ENCODE results near the gene ANGPTL2.

GRCh38 chr9:127162864-127163365, 40.5 kb upstream of the ANGPTL2 start:
- TF ChIP-seq, protein P1, sequence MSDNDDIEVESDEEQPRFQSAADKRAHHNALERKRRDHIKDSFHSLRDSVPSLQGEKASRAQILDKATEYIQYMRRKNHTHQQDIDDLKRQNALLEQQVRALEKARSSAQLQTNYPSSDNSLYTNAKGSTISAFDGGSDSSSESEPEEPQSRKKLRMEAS (IDR thresholded peaks at IDR 0.05; ENCODE audit: low read depth): no peak
- TF ChIP-seq, protein P2, sequence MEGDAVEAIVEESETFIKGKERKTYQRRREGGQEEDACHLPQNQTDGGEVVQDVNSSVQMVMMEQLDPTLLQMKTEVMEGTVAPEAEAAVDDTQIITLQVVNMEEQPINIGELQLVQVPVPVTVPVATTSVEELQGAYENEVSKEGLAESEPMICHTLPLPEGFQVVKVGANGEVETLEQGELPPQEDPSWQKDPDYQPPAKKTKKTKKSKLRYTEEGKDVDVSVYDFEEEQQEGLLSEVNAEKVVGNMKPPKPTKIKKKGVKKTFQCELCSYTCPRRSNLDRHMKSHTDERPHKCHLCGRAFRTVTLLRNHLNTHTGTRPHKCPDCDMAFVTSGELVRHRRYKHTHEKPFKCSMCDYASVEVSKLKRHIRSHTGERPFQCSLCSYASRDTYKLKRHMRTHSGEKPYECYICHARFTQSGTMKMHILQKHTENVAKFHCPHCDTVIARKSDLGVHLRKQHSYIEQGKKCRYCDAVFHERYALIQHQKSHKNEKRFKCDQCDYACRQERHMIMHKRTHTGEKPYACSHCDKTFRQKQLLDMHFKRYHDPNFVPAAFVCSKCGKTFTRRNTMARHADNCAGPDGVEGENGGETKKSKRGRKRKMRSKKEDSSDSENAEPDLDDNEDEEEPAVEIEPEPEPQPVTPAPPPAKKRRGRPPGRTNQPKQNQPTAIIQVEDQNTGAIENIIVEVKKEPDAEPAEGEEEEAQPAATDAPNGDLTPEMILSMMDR (IDR thresholded peaks at IDR 0.05): no peak
- TF ChIP-seq IRF3 (IDR thresholded peaks at IDR 0.05; ENCODE audit: low read depth, low read length) (no peak), TCF12 (IDR thresholded peaks at IDR 0.05) (no peak), RFX5 (IDR thresholded peaks at IDR 0.05; ENCODE audit: low read length) (no peak)

All from SK-N-SH (cell line).